ENCODE measurements around the gene TSHZ3. TPM values are rescaled to one million over a fixed set of nuclear protein-coding genes. Genes with fewer than 3 reads are reported as not detected.

TSHZ3 gene
- total and polyA plus RNA-seq, 2 of the 8 experiments (the other 6 are each of a cell fraction or from before 2014, with no cell fraction given), result 3.1 to 12.3 TPM

DNA sequence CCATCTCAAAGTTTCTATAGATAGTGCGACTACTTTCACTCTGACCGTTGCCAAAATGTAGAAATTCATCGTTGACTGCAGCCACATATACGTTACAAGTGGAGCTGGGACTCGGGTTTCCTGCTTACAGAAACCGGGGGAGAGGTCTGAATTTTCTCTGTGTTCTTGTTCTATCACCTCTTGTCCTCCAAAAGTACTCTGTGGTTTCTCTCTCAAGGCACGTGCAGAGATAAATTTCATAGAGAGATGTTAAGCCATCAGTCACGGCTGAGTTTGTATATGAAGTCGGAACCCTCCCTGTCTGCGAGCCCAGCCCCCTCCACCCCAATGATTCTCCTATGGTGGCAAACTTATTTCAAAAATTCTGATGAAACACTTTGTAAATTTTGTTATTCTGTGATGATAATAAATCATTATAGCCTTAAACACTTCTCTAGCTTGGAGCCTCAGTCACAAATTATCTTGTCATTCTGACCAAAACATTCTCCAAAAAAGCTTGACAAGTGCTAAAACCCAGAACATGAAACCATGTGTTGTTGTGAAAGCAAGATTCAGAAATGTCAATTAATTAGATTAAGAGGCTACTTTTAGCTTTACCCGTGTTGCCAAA lies 87.5 kb downstream of the TSHZ3 start:
- H4K5ac ChIP-seq (ENCODE audit: insufficient read length, low read depth, low read length), result no peak overlapping the region
- H3K4me3 ChIP-seq (ENCODE audit: extremely low read depth in 1 of 4, insufficient read depth in 2 of 4, low read depth in 3 of 4, low read length in 4 of 4), result no peak overlapping the region
- H3K4ac ChIP-seq (replicated peaks; ENCODE audit: insufficient read length, low read depth, low read length), result no peak overlapping the region
- H3K9me3 ChIP-seq (ENCODE audit: insufficient read depth in 2 of 2, low read depth in 1 of 2, low read length in 1 of 2), result no peaks in the 10 kb centered on the region
- no peaks in the 10 kb centered on the region; a peak in 3 of 7 replicates for H3K4me1 ChIP-seq (replicated peaks in 1 of 4; ENCODE audit: control insufficient read depth in 3 of 4, insufficient read depth in 4 of 4, low read length in 3 of 4)
- H3K23ac ChIP-seq (ENCODE audit: insufficient read length), result no peak overlapping the region
- no peak for FAIRE-seq
- no peak for DNase-seq (ENCODE audit: low read depth in 1 of 2, low spot score in 2 of 2)
- no peak overlapping the region for H3K14ac ChIP-seq (ENCODE audit: insufficient read length)
- no peak overlapping the region for H2BK5ac ChIP-seq (ENCODE audit: low read depth, low read length)
- no peaks in the 10 kb centered on the region for H3K36me3 ChIP-seq (ENCODE audit: control insufficient read depth in 2 of 4, insufficient read depth in 4 of 4, low read length in 3 of 4)
- H2BK12ac ChIP-seq (ENCODE audit: low read depth, low read length), result no peak overlapping the region
- no peak overlapping the region for H2BK120ac ChIP-seq (replicated peaks; ENCODE audit: low read depth, low read length)
- 91% methylated on average over 11 of the region's 11 CpGs; no CpG with 5 or more reads in 1 of the 2 experiments for WGBS, 2 experiments (ENCODE audit: extremely low coverage in 1 of 2, insufficient coverage in 1 of 2, insufficient read length in 1 of 2, insufficient replicate concordance in 2 of 2, low coverage in 1 of 2, low lambda C conversion rate in 2 of 2, missing lambda C conversion rate in 1 of 2)
- H2AK5ac ChIP-seq (ENCODE audit: low read depth, low read length), result no peak overlapping the region
- H3K27ac ChIP-seq (ENCODE audit: low read depth, low read length), result no peak overlapping the region
- H2BK20ac ChIP-seq (ENCODE audit: low read length), result no peak overlapping the region
- H2AFZ ChIP-seq (ENCODE audit: low read length), result no peak overlapping the region
- H2BK15ac ChIP-seq (ENCODE audit: low read length), result no peak overlapping the region
- CTCF ChIA-PET (ENCODE audit: partially characterized antibody), result interaction anchor here (0.8 to 4.7 kb wide), 3 partner anchors 10 to 30 kb away, joined by 3 to 19 read pairs (median 3); no protein-coding TSS in a partner anchor
- no peak overlapping the region for H3K56ac ChIP-seq (replicated peaks; ENCODE audit: insufficient read length, low read depth, low read length)
- POLR2A ChIA-PET (ENCODE audit: partially characterized antibody), result interaction anchor here (1.7 kb wide), 1 partner anchor 54 kb away, joined by 4 read pairs; no protein-coding TSS in a partner anchor
- H3K18ac ChIP-seq (ENCODE audit: extremely low read depth, low read length), result no peak overlapping the region
- no peak overlapping the region for H4K8ac ChIP-seq (ENCODE audit: extremely low read depth, insufficient read depth, low read length)
- H3K4me2 ChIP-seq (ENCODE audit: insufficient read depth in 1 of 2, low read depth in 2 of 2, low read length in 2 of 2), result no peak overlapping the region
- H3K79me1 ChIP-seq (ENCODE audit: low read depth, low read length), result no peaks in the 10 kb centered on the region
- H4K20me1 ChIP-seq (replicated peaks in 1 of 2; ENCODE audit: control insufficient read depth in 1 of 2, insufficient read depth in 2 of 2, low read length in 2 of 2), result no peaks in the 10 kb centered on the region
- no peaks in the 10 kb centered on the region for H3K79me2 ChIP-seq (ENCODE audit: control insufficient read depth in 1 of 2, insufficient read depth in 2 of 2, low read length in 2 of 2)
- no peaks in the 10 kb centered on the region for H3K27me3 ChIP-seq (replicated peaks in 1 of 4; ENCODE audit: control insufficient read depth in 3 of 4, extremely low read depth in 1 of 4, insufficient read depth in 3 of 4, low read length in 3 of 4)
- H4K91ac ChIP-seq (replicated peaks; ENCODE audit: insufficient read length, low read length), result no peak overlapping the region
- no peak overlapping the region for H3K9ac ChIP-seq (replicated peaks in 1 of 4; ENCODE audit: extremely low read depth in 1 of 4, low read depth in 3 of 4, low read length in 3 of 4)
- no peaks in the 10 kb centered on the region for H3K23me2 ChIP-seq (ENCODE audit: low read depth, low read length)
- TF ChIP-seq E2F6 (IDR thresholded peaks at IDR 0.05) (no peak), SUZ12 (IDR thresholded peaks at IDR 0.05; ENCODE audit: low read length) (no peak), CBX5 (IDR thresholded peaks at IDR 0.05; ENCODE audit: low read depth, low read length) (no peak), MAX (IDR thresholded peaks at IDR 0.05) (no peak), TAF7 (optimal IDR thresholded peaks at IDR 0.05; ENCODE audit: borderline replicate concordance, low read depth, low read length) (no peak), JUN (IDR thresholded peaks at IDR 0.05; ENCODE audit: low read depth, low read length) (no peak), SP2 (IDR thresholded peaks at IDR 0.05; ENCODE audit: low read length) (no peak), POLR2AphosphoS5 (IDR thresholded peaks at IDR 0.05; ENCODE audit: low read depth, low read length) (no peak), TEAD4 (IDR thresholded peaks at IDR 0.05; ENCODE audit: low read depth, low read length) (no peak), RXRA (IDR thresholded peaks at IDR 0.05; ENCODE audit: insufficient read depth, low read depth, low read length) (no peak), EP300 (IDR thresholded peaks at IDR 0.05; ENCODE audit: borderline replicate concordance in 1 of 2, low read depth in 2 of 2, low read length in 2 of 2) (no peak), POLR2A (IDR thresholded peaks at IDR 0.05; ENCODE audit: control extremely low read depth in 1 of 2, low read depth in 2 of 2, low read length in 2 of 2) (no peak), BRCA1 (IDR thresholded peaks at IDR 0.05; ENCODE audit: low read depth, low read length) (no peak)
